HCT116 (cell line): ENCODE measurements around the gene IRF2.

Experiments
- CBX3 ChIP-seq: IDR thresholded peaks from 2 replicates; pipeline ENCODE4 v1.6.1; 2012; ENCODE audit warnings: low read depth
- CEBPB ChIP-seq: IDR thresholded peaks from 2 replicates; pipeline ENCODE4 v1.6.1; 2012; ENCODE audit warnings: low read depth
- CTCF ChIP-seq, 3 experiments: fragments of 200-600 bp in 1 of 3; sonication (generic) in 1 of 3; IDR thresholded peaks in 2 of 3; conservative IDR thresholded peaks in 1 of 3; 2 replicates each; pipeline ENCODE4 v1.5.1; 2012 to 2017; ENCODE audit warnings: low read depth in 2 of 3, low read length in 2 of 3, antibody characterized with exemption in 1 of 3, borderline replicate concordance in 1 of 3, control low read depth in 1 of 3, mild to moderate bottlenecking in 1 of 3, mixed read lengths in 1 of 3, mixed run types in 1 of 3, moderate library complexity in 1 of 3; ENCODE audit not compliant: insufficient read depth in 1 of 3
- EGR1 ChIP-seq: IDR thresholded peaks from 2 replicates; pipeline ENCODE4 v1.6.1; 2012; ENCODE audit warnings: low read depth
- EZH2 ChIP-seq: fragments of 200-600 bp; sonication (generic); IDR thresholded peaks from 2 replicates; pipeline ENCODE4 v1.6.1; 2017; ENCODE audit warnings: antibody characterized with exemption, mixed run types
- EZH2phosphoT487 ChIP-seq: fragments of 200-600 bp; IDR thresholded peaks from 2 replicates; pipeline ENCODE4 v1.6.1; 2018; ENCODE audit warnings: antibody characterized with exemption, borderline replicate concordance
- FOSL1 ChIP-seq: IDR thresholded peaks from 2 replicates; pipeline ENCODE4 v1.6.1; 2012; ENCODE audit warnings: low read depth
- JUND ChIP-seq: IDR thresholded peaks from 2 replicates; pipeline ENCODE4 v1.6.1; 2012
- POLR2A ChIP-seq: IDR thresholded peaks from 2 replicates; pipeline ENCODE4 v1.7.0; 2011; ENCODE audit warnings: borderline replicate concordance; ENCODE audit not compliant: insufficient read depth, insufficient read length; ENCODE audit errors: extremely low read depth
- REST ChIP-seq: IDR thresholded peaks from 2 replicates; pipeline ENCODE4 v1.6.1; 2012; ENCODE audit warnings: low read depth
- SP1 ChIP-seq: IDR thresholded peaks from 2 replicates; pipeline ENCODE4 v1.6.1; 2012; ENCODE audit warnings: low read depth
- SRF ChIP-seq: IDR thresholded peaks from 2 replicates; pipeline ENCODE4 v1.6.1; 2012; ENCODE audit warnings: low read depth
- YY1 ChIP-seq: IDR thresholded peaks from 2 replicates; pipeline ENCODE4 v1.6.1; 2011; ENCODE audit warnings: low read length, low read depth, moderate library complexity, mild to moderate bottlenecking; ENCODE audit not compliant: insufficient replicate concordance; ENCODE audit errors: extremely low read depth

- TF ChIP-seq CTCF (IDR thresholded peaks at IDR 0.05 in 2 of 3, conservative IDR thresholded peaks at IDR 0.05 in 1 of 3; ENCODE audit: borderline replicate concordance in 1 of 3, insufficient read depth in 1 of 3, low read depth in 2 of 3, low read length in 2 of 3), result no peak
- no peak for TF ChIP-seq CBX3
- TF ChIP-seq EZH2, result no peak
- no peak for TF ChIP-seq POLR2A
- TF ChIP-seq REST, result no peak
- no peak for TF ChIP-seq YY1
- TF ChIP-seq EZH2phosphoT487, result no peak
- no peak for TF ChIP-seq FOSL1
- TF ChIP-seq CEBPB, result no peak
- no peak for TF ChIP-seq JUND
- no peak for TF ChIP-seq SRF
- no peak for TF ChIP-seq SP1
- no peak for TF ChIP-seq EGR1
These were observed 65.7 kb downstream of the IRF2 start for GRCh38 chr4:184408684-184409081.
